ENCODE data around the gene TEX30. TPM values are rescaled to one million over a fixed set of nuclear protein-coding genes. Genes with fewer than 3 reads are reported as not detected.

TEX30 gene
- total and polyA plus RNA-seq, 2 donors (not counting 3 experiments of a cell fraction or from before 2014, with no cell fraction given): 12.5 to 19.8 TPM

DNA sequence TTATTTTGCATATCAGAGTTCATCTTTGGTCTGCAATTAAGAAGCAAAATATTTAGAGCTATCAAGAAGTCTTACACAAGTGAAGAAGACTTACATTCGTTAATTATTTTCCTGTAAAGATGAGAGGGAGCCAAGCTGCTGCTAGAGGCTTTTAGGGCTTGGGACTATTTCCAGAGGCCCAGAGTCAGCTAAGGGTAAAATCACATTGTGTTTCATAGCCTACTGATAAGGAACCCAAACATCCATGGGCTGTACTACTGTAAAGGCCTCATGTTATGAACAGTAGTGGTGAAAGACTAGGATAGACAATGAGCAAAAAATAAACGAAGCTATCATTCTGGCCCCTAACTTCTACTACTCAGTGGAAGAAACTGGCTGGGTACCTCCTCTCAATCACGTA lies 10.9 kb upstream of the TEX30 start:
- H3K4me1 ChIP-seq (ENCODE audit: control insufficient read depth, extremely low read depth, insufficient read depth, low read length): no peaks in the 10 kb centered on the region
- dilution Hi-C loops (cut with MboI; ENCODE audit: extremely low pct_ligation_motif_present, low sequenced_read_pairs): no loop called here
- DNase-seq (ENCODE audit: low read depth, low spot score) (no peak), FAIRE-seq (no peak)
- BruUV-seq (replicated peaks): no TSS peak
- H4K20me1 ChIP-seq (replicated peaks; ENCODE audit: control insufficient read depth, extremely low read depth, insufficient read depth, low read length): no peaks in the 10 kb centered on the region
- no peak for TF ChIP-seq GATA2 (IDR thresholded peaks at IDR 0.05; ENCODE audit: insufficient read depth, insufficient read length, low read depth, low read length)
- TF ChIP-seq, protein P1, sequence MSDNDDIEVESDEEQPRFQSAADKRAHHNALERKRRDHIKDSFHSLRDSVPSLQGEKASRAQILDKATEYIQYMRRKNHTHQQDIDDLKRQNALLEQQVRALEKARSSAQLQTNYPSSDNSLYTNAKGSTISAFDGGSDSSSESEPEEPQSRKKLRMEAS (IDR thresholded peaks at IDR 0.05; ENCODE audit: insufficient read depth, insufficient read length): no peak
- TF ChIP-seq, protein P2, sequence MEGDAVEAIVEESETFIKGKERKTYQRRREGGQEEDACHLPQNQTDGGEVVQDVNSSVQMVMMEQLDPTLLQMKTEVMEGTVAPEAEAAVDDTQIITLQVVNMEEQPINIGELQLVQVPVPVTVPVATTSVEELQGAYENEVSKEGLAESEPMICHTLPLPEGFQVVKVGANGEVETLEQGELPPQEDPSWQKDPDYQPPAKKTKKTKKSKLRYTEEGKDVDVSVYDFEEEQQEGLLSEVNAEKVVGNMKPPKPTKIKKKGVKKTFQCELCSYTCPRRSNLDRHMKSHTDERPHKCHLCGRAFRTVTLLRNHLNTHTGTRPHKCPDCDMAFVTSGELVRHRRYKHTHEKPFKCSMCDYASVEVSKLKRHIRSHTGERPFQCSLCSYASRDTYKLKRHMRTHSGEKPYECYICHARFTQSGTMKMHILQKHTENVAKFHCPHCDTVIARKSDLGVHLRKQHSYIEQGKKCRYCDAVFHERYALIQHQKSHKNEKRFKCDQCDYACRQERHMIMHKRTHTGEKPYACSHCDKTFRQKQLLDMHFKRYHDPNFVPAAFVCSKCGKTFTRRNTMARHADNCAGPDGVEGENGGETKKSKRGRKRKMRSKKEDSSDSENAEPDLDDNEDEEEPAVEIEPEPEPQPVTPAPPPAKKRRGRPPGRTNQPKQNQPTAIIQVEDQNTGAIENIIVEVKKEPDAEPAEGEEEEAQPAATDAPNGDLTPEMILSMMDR (IDR thresholded peaks at IDR 0.05; ENCODE audit: extremely low read depth in 1 of 2, insufficient read depth in 1 of 2, low read depth in 1 of 2, low read length in 2 of 2): no peak
- no peak for TF ChIP-seq FOS (IDR thresholded peaks at IDR 0.05; ENCODE audit: borderline replicate concordance, insufficient read depth, low read length)
- TF ChIP-seq JUN (IDR thresholded peaks at IDR 0.05; ENCODE audit: borderline replicate concordance, insufficient read depth, insufficient read length, low read depth): no peak
- no peak for TF ChIP-seq POLR2AphosphoS5 (IDR thresholded peaks at IDR 0.05; ENCODE audit: insufficient read depth, low read depth, low read length)
- TF ChIP-seq POLR2A (IDR thresholded peaks at IDR 0.05; ENCODE audit: low read depth, low read length): no peak
- TF ChIP-seq EZH2 (IDR thresholded peaks at IDR 0.05; ENCODE audit: borderline replicate concordance, low read depth, low read length, severe bottlenecking): no peak
- TF ChIP-seq MYC (IDR thresholded peaks at IDR 0.05; ENCODE audit: low read depth, low read length): no peak
- intact Hi-C loops (cut with micrococcal nuclease): no loop called here
- no peak overlapping the region for H3K4me2 ChIP-seq (ENCODE audit: insufficient read depth, low read length)
- H3K9me1 ChIP-seq (replicated peaks; ENCODE audit: control insufficient read depth, extremely low read depth, insufficient read depth, low read length): no peaks in the 10 kb centered on the region
- ChIA-PET CTCF (interaction anchor here (1.4 to 1.6 kb wide), 3 partner anchors 10 to 193 kb away, joined by 3 to 5 read pairs (median 4); no protein-coding TSS in a partner anchor), POLR2A (no interaction called here)
- peaks cover 3 to 8% of the 10 kb centered on the region in 2 experiments for H3K36me3 ChIP-seq (ENCODE audit: control insufficient read depth in 2 of 2, extremely low read depth in 1 of 2, insufficient read depth in 2 of 2, low read length in 2 of 2)
- H3K27ac ChIP-seq (ENCODE audit: insufficient read depth, low read depth, low read length): no peak overlapping the region
- H3K27me3 ChIP-seq (ENCODE audit: control insufficient read depth in 2 of 2, insufficient read depth in 2 of 2, low read length in 2 of 2): no peaks in the 10 kb centered on the region
- no peak overlapping the region for H2AFZ ChIP-seq (ENCODE audit: low read depth, low read length)
- H3K4me3 ChIP-seq (replicated peaks in 1 of 3; ENCODE audit: insufficient read depth in 1 of 3, low read depth in 1 of 3, low read length in 3 of 3): no peak overlapping the region
- H3K79me2 ChIP-seq (ENCODE audit: control insufficient read depth, insufficient read depth, low read length): no peaks in the 10 kb centered on the region
- no peak overlapping the region for H3K9ac ChIP-seq (replicated peaks; ENCODE audit: extremely low read depth, insufficient read depth, low read length)
- no peaks in the 10 kb centered on the region for H3K9me3 ChIP-seq (replicated peaks; ENCODE audit: control insufficient read depth, insufficient read depth, low read length)

Data from endothelial cell of umbilical vein (primary cell).